Suprapubic skin (tissue), 4 donors: ENCODE measurements around the gene HYAL3.

Source experiments
- EP300 ChIP-seq: sonication (generic); formaldehyde crosslinking; IDR thresholded peaks from one replicate; pipeline ENCODE4 v1.6.1; 2017; ENCODE audit warnings: antibody characterized with exemption
- POLR2A ChIP-seq, 2 donors: fragments of 450-650 bp; IDR thresholded peaks; one replicate each; pipeline ENCODE4 v1.6.1; 2017; ENCODE audit warnings: antibody characterized with exemption in 2 of 2, mild to moderate bottlenecking in 2 of 2, moderate library complexity in 2 of 2
- POLR2AphosphoS5 ChIP-seq, 3 donors: sonication (generic); formaldehyde crosslinking; IDR thresholded peaks; one replicate each; pipeline ENCODE4 v1.6.1; 2017; ENCODE audit warnings: antibody characterized with exemption in 3 of 3
- TF ChIP-seq, protein P1 (sequence below), 2 donors: fragments of 200-600 bp in 1 of 2; fragments of 450-650 bp in 1 of 2; sonication (generic) in 1 of 2; IDR thresholded peaks; one replicate each; pipeline ENCODE4 v1.5.1; 2016 to 2019; ENCODE audit warnings: antibody characterized with exemption in 2 of 2, mild to moderate bottlenecking in 1 of 2, moderate library complexity in 1 of 2

DNA sequence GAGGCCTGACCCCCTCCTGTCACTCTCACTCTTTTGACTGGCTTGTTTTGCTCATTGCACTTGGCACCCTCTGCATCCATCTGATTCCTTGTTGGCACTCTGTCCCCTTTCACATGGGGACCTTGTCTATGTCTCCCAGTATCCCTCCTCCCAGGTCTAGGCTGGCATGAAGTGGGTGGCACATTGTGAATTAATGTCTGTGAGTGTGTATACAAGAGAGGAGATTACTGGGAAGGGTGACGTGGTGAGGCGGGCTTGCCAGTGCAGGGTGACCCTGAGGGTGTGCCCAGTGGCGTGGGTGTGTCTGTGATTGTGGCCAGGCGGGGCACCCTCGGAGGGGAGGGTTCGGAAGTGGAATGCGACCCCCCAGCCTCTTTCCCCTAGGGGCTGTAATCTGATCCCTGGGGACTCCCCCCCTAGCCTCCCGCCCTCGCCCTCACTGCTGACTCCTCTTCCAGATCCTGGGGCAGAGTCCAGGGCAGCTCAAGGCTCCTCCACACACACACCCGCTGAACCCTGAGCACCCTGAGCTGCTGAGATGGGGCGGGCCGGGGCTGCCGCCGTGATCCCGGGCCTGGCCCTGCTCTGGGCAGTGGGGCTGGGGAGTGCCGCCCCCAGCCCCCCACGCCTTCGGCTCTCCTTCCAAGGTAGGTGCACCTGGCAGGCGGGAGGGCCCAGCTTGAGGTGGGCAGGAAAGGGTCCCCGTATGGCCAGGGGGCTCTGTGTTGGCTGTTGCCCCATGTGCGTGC lies 30.3 kb downstream of the HYAL3 start, which contains the start of gene SEMA3B:
- TF ChIP-seq POLR2AphosphoS5 (IDR thresholded peaks at IDR 0.05) (no peak), POLR2A (IDR thresholded peaks at IDR 0.05) (no peak), EP300 (no peak)
- TF ChIP-seq, protein P1, sequence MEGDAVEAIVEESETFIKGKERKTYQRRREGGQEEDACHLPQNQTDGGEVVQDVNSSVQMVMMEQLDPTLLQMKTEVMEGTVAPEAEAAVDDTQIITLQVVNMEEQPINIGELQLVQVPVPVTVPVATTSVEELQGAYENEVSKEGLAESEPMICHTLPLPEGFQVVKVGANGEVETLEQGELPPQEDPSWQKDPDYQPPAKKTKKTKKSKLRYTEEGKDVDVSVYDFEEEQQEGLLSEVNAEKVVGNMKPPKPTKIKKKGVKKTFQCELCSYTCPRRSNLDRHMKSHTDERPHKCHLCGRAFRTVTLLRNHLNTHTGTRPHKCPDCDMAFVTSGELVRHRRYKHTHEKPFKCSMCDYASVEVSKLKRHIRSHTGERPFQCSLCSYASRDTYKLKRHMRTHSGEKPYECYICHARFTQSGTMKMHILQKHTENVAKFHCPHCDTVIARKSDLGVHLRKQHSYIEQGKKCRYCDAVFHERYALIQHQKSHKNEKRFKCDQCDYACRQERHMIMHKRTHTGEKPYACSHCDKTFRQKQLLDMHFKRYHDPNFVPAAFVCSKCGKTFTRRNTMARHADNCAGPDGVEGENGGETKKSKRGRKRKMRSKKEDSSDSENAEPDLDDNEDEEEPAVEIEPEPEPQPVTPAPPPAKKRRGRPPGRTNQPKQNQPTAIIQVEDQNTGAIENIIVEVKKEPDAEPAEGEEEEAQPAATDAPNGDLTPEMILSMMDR (IDR thresholded peaks at IDR 0.05) = no peak
